C4-2B (cell line): ENCODE data around the gene FSTL4.

Experiments
- ZFX ChIP-seq: fragments of 450-650 bp; IDR thresholded peaks from 2 replicates; pipeline ENCODE4 v1.6.1; 2017
- TF ChIP-seq, protein P1 (sequence below): fragments of 450-650 bp; conservative IDR thresholded peaks from 2 replicates; pipeline ENCODE4 v1.5.1; 2017; ENCODE audit warnings: mild to moderate bottlenecking

DNA sequence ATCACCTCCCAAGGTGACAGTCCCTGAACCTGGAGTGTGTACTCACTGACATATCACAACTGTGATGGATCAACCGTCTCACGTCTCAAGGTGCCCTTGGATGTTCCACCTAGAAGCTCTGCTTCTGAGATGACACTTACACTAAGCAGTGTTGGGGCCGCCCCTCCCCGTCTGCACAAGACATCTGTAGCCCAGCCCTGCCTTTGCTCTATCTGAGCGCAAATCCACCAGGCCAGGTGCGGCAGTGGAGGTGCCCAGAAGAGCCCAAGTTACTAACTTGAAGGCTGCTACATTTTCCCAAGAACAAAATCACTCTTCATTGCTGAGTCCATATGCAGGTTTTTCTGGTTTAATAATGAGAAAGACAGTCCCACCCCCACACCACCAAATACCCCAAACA, 148.3 kb downstream of the FSTL4 start:
- TF ChIP-seq, protein P1, sequence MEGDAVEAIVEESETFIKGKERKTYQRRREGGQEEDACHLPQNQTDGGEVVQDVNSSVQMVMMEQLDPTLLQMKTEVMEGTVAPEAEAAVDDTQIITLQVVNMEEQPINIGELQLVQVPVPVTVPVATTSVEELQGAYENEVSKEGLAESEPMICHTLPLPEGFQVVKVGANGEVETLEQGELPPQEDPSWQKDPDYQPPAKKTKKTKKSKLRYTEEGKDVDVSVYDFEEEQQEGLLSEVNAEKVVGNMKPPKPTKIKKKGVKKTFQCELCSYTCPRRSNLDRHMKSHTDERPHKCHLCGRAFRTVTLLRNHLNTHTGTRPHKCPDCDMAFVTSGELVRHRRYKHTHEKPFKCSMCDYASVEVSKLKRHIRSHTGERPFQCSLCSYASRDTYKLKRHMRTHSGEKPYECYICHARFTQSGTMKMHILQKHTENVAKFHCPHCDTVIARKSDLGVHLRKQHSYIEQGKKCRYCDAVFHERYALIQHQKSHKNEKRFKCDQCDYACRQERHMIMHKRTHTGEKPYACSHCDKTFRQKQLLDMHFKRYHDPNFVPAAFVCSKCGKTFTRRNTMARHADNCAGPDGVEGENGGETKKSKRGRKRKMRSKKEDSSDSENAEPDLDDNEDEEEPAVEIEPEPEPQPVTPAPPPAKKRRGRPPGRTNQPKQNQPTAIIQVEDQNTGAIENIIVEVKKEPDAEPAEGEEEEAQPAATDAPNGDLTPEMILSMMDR: no peak
- no peak for TF ChIP-seq ZFX
